ENCODE data around the gene ANXA4. TPM values are rescaled to one million over a fixed set of nuclear protein-coding genes. Genes with fewer than 3 reads are reported as not detected.

The ANXA4 gene
- polyA plus RNA-seq, 2 of the 4 experiments (the other 2 are of a cell fraction), result 341 to 554 TPM

GRCh38 chr2:69786052-69786560 is 44.2 kb downstream of the ANXA4 start:
- FAIRE-seq, result no peak
- peaks cover 82% of the 10 kb centered on the region for H3K4me1 ChIP-seq
- WGBS (ENCODE audit: missing lambda C conversion rate), result 84% methylated on average over 4 of the region's 4 CpGs
- H3K9me3 ChIP-seq, result no peaks in the 10 kb centered on the region
- ChIA-PET CTCF (interaction anchor here (0.5 to 2.7 kb wide), 8 partner anchors 9 to 61 kb away, joined by 3 to 11 read pairs (median 4); no protein-coding TSS in a partner anchor), POLR2A (interaction anchor here (1.1 kb wide), 1 partner anchor 45 kb away, joined by 3 read pairs; no protein-coding TSS in a partner anchor)
- H3K4me3 ChIP-seq, result no peak overlapping the region
- ATAC-seq, result no peak
- peak overlapping the region; percentile 28 to 78; a peak in 5 of 6 replicates for H3K27ac ChIP-seq
- DNase-seq (ENCODE audit: low read depth in 1 of 2, low spot score in 1 of 2), result no peak
- H3K4me2 ChIP-seq, result no peak overlapping the region
- TF ChIP-seq HOXB13 (CRISPR knock-in tag; IDR thresholded peaks at IDR 0.05; ENCODE audit: low read depth), result no peak
- TF ChIP-seq JUN (IDR thresholded peaks at IDR 0.05), result no peak
- no peak for TF ChIP-seq RNF2 (IDR thresholded peaks at IDR 0.05; ENCODE audit: borderline replicate concordance, low read depth)
- no peak for TF ChIP-seq MAZ (IDR thresholded peaks at IDR 0.05; ENCODE audit: borderline replicate concordance, low read depth, low read length)
- no peak for TF ChIP-seq USF2 (IDR thresholded peaks at IDR 0.05)
- TF ChIP-seq TP53 (CRISPR knock-in tag; IDR thresholded peaks at IDR 0.05), result no peak
- no peak for TF ChIP-seq MAFK (IDR thresholded peaks at IDR 0.05; ENCODE audit: partially characterized antibody)

DNA sequence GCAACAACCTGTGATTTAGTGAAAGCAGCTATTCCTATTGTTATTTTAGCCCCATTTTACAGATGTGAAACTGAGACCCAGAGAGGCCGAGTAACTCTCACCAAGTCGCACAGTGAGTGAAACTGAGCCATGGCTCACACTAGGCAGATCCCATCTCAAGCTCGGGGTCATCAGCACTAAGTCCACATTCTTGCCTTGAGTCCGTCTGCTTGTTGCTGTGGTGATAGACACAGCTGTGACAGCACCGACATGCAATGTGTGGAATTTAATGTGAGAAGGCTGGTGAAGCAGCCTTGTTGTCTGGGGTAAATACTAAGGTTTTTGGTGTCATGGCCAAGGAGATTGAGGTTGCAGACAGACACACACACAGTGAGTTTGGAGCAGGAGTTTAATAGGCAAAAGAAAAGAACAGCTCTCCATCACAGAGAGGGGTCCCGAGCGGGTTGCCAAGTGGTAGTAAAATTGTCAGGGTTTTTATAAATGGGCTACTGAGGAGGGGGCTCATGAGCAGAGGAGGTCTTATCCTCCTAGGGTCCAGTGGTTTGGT is 47.3 kb downstream of the ANXA4 start:
- Histone ChIP-seq H3K27ac (peak overlapping the region; percentile 68 to 79), H3K4me1 (peaks cover 64% of the 10 kb centered on the region), H3K9me3 (no peaks in the 10 kb centered on the region), H3K4me3 (no peak overlapping the region), H3K4me2 (peak overlapping the region; percentile 58)
- WGBS (ENCODE audit: missing lambda C conversion rate), result 35% methylated on average over 7 of the region's 7 CpGs
- peak; percentile 91 for TF ChIP-seq KDM1A (IDR thresholded peaks at IDR 0.05; ENCODE audit: low read depth)
- TF ChIP-seq RCOR1 (IDR thresholded peaks at IDR 0.05; ENCODE audit: low read depth, low read length), result peak; percentile 96
- peak; percentile 67; the same call in 1 of the 2 replicates for TF ChIP-seq HOXB5 (CRISPR knock-in tag; IDR thresholded peaks at IDR 0.05)
- peak; percentile 89; the same call in 1 of the 2 replicates for TF ChIP-seq HDAC2 (IDR thresholded peaks at IDR 0.05)
- TF ChIP-seq FOXS1 (CRISPR knock-in tag; IDR thresholded peaks at IDR 0.05), result no peak
- TF ChIP-seq, protein P1, sequence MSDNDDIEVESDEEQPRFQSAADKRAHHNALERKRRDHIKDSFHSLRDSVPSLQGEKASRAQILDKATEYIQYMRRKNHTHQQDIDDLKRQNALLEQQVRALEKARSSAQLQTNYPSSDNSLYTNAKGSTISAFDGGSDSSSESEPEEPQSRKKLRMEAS (IDR thresholded peaks at IDR 0.05), result peak; percentile 61
- no peak for TF ChIP-seq POLR2AphosphoS2 (conservative IDR thresholded peaks at IDR 0.05; ENCODE audit: low read length)
- peak; percentile 41 for TF ChIP-seq ZFP36 (IDR thresholded peaks at IDR 0.05; ENCODE audit: borderline replicate concordance, partially characterized antibody)
- no peak for TF ChIP-seq ZNF302 (CRISPR knock-in tag; IDR thresholded peaks at IDR 0.05)
- TF ChIP-seq, protein P2, sequence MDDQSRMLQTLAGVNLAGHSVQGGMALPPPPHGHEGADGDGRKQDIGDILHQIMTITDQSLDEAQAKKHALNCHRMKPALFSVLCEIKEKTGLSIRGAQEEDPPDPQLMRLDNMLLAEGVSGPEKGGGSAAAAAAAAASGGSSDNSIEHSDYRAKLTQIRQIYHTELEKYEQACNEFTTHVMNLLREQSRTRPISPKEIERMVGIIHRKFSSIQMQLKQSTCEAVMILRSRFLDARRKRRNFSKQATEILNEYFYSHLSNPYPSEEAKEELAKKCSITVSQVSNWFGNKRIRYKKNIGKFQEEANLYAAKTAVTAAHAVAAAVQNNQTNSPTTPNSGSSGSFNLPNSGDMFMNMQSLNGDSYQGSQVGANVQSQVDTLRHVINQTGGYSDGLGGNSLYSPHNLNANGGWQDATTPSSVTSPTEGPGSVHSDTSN (IDR thresholded peaks at IDR 0.05), result 0 out of 2 replicates have a peak, but pooled peaks have one; percentile 23
- TF ChIP-seq KDM5A (IDR thresholded peaks at IDR 0.05), result no peak
- TF ChIP-seq RFX5 (IDR thresholded peaks at IDR 0.05), result no peak
- TF ChIP-seq, protein P3, sequence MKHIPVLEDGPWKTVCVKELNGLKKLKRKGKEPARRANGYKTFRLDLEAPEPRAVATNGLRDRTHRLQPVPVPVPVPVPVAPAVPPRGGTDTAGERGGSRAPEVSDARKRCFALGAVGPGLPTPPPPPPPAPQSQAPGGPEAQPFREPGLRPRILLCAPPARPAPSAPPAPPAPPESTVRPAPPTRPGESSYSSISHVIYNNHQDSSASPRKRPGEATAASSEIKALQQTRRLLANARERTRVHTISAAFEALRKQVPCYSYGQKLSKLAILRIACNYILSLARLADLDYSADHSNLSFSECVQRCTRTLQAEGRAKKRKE (CRISPR knock-in tag; IDR thresholded peaks at IDR 0.05; ENCODE audit: low read depth), result 0 out of 2 replicates have a peak, but pooled peaks have one; percentile 56
- TF ChIP-seq JUN (IDR thresholded peaks at IDR 0.05), result no peak; a peak in 1 of 5 replicates
- no peak for TF ChIP-seq MYC (IDR thresholded peaks at IDR 0.05; ENCODE audit: borderline replicate concordance, low read length)
- TF ChIP-seq GATA3 (IDR thresholded peaks at IDR 0.05; ENCODE audit: borderline replicate concordance), result peak; percentile 71
- no peak for TF ChIP-seq FOSL2 (IDR thresholded peaks at IDR 0.05)
- TF ChIP-seq FOSL2 (CRISPR knock-in tag; IDR thresholded peaks at IDR 0.05), result peak; percentile 78
- TF ChIP-seq HOXB13 (CRISPR knock-in tag; IDR thresholded peaks at IDR 0.05; ENCODE audit: low read depth), result no peak
- TF ChIP-seq CHD4 (IDR thresholded peaks at IDR 0.05; ENCODE audit: borderline replicate concordance), result peak; percentile 94; the same call in 1 of the 2 replicates
- FAIRE-seq, result peak; percentile 7
- DNase-seq (ENCODE audit: low read depth in 1 of 2, low spot score in 1 of 2), result peak; percentile 64 to 91
- ATAC-seq, result peak; percentile 95 to 96
- ChIA-PET POLR2A (interaction anchor here (0.5 to 3.1 kb wide), 3 partner anchors 10 to 48 kb away, joined by 3 to 14 read pairs (median 4); partner anchors contain the start of gene ANXA4), CTCF (interaction anchor here (0.6 to 3.9 kb wide), 9 partner anchors 10 to 354 kb away, joined by 3 to 26 read pairs (median 4); no protein-coding TSS in a partner anchor)

Measured in A549 (cell line).